GM12878 (cell line): ENCODE results near the gene SLC22A6.

Experiments
- CTCF ChIP-seq, 3 experiments: IDR thresholded peaks in 2 of 3; conservative IDR thresholded peaks in 1 of 3; 2 replicates each; pipeline ENCODE4 v1.5.1; 2011; ENCODE audit warnings: low read depth in 3 of 3, low read length in 3 of 3, mild to moderate bottlenecking in 3 of 3, control low read depth in 2 of 3, moderate library complexity in 2 of 3, inconsistent platforms in 1 of 3, mixed read lengths in 1 of 3; ENCODE audit not compliant: control insufficient read depth in 2 of 3, insufficient read depth in 1 of 3; ENCODE audit errors: extremely low read depth in 1 of 3
- ESRRA ChIP-seq: IDR thresholded peaks from 2 replicates; pipeline ENCODE4 v1.6.1; 2012; ENCODE audit warnings: mild to moderate bottlenecking, low read length, improper control_type of control experiment
- ETV6 ChIP-seq, 2 experiments: fragments of 450-650 bp in 1 of 2; IDR thresholded peaks in 1 of 2; conservative IDR thresholded peaks in 1 of 2; 2 replicates each; pipeline ENCODE4 v1.6.1; 2014; ENCODE audit warnings: antibody characterized with exemption in 1 of 2, borderline replicate concordance in 1 of 2, low read depth in 1 of 2, mild to moderate bottlenecking in 1 of 2, moderate library complexity in 1 of 2
- EZH2 ChIP-seq: IDR thresholded peaks from 2 replicates; pipeline ENCODE4 v1.6.1; 2012; ENCODE audit warnings: low read depth, mild to moderate bottlenecking, control low read depth, inconsistent platforms, low read length, borderline replicate concordance; ENCODE audit not compliant: control insufficient read depth
- MTA2 ChIP-seq: fragments of 450-650 bp; IDR thresholded peaks from 2 replicates; pipeline ENCODE4 v1.6.1; 2016; ENCODE audit warnings: low read depth, mild to moderate bottlenecking, moderate library complexity
- MXI1 ChIP-seq: fragments of 150-350 bp; IDR thresholded peaks from 2 replicates; pipeline ENCODE4 v1.6.1; 2011; ENCODE audit warnings: low read depth, mild to moderate bottlenecking, inconsistent platforms, low read length, improper control_type of control experiment
- NR2F1 ChIP-seq: fragments of 450-650 bp; conservative IDR thresholded peaks from 2 replicates; pipeline ENCODE4 v1.6.1; 2017; ENCODE audit warnings: mild to moderate bottlenecking
- POLR2A ChIP-seq: IDR thresholded peaks from 2 replicates; pipeline ENCODE4 v1.6.1; 2011; ENCODE audit warnings: low read depth, mild to moderate bottlenecking, low read length
- RAD21 ChIP-seq: IDR thresholded peaks from 2 replicates; pipeline ENCODE4 v1.6.1; 2011; ENCODE audit warnings: mild to moderate bottlenecking, low read depth, low read length, moderate library complexity; ENCODE audit not compliant: insufficient read depth

GRCh38 chr11:62934496-62934785, 50.3 kb downstream of the SLC22A6 start:
- no peak for TF ChIP-seq ESRRA
- TF ChIP-seq CTCF (IDR thresholded peaks at IDR 0.05 in 2 of 3, conservative IDR thresholded peaks at IDR 0.05 in 1 of 3; ENCODE audit: control insufficient read depth in 2 of 3, extremely low read depth in 1 of 3, insufficient read depth in 1 of 3, low read depth in 3 of 3, low read length in 3 of 3), result no peak
- no peak for TF ChIP-seq MXI1
- no peak for TF ChIP-seq RAD21
- TF ChIP-seq ETV6 (conservative IDR thresholded peaks at IDR 0.05 in 1 of 2, IDR thresholded peaks at IDR 0.05 in 1 of 2; ENCODE audit: borderline replicate concordance in 1 of 2, low read depth in 1 of 2), result no peak
- no peak for TF ChIP-seq EZH2
- no peak for TF ChIP-seq POLR2A
- no peak for TF ChIP-seq MTA2
- TF ChIP-seq NR2F1, result no peak
